Cardiac muscle cell (in vitro differentiated cells and primary cell): Measurements from ENCODE around the gene MYLK4. TPM values are rescaled to one million over a fixed set of nuclear protein-coding genes. Genes with fewer than 3 reads are reported as not detected.

Experiments
- DNase-seq, 2 donors: peaks; one replicate each; pipeline versions ENCODE4 v3.0.0 to v3.0.0-alpha.2; 2010 to 2017; ENCODE audit warnings: low read depth in 1 of 2, low spot score in 1 of 2
- H3K27ac ChIP-seq: fragments of 200-600 bp; sonication (generic); 2 replicates; pipeline ENCODE4 v1.5.1; 2016
- H3K27me3 ChIP-seq: fragments of 200-600 bp; sonication (generic); 2 replicates; pipeline ENCODE4 v1.6.0; 2016; ENCODE audit warnings: control low read depth
- H3K36me3 ChIP-seq: fragments of 200-600 bp; sonication (generic); 2 replicates; pipeline ENCODE4 v1.5.1; 2016; ENCODE audit warnings: control low read depth
- H3K4me1 ChIP-seq: fragments of 200-600 bp; sonication (generic); 2 replicates; pipeline ENCODE4 v1.8.1; 2017; ENCODE audit warnings: low read depth, mild to moderate bottlenecking, mixed run types
- H3K4me3 ChIP-seq: fragments of 200-600 bp; sonication (generic); 2 replicates; pipeline ENCODE4 v1.5.1; 2016; ENCODE audit warnings: mild to moderate bottlenecking
- H3K9me3 ChIP-seq: fragments of 200-600 bp; sonication (generic); 2 replicates; pipeline ENCODE4 v1.5.1; 2017; ENCODE audit warnings: low read depth, mild to moderate bottlenecking, control low read depth
- CTCF ChIP-seq: IDR thresholded peaks from 2 replicates; pipeline ENCODE4 v1.5.1; 2012; ENCODE audit warnings: low read depth, mild to moderate bottlenecking, low read length
- polyA plus RNA-seq: library from polyadenylated mRNA; unstranded; fragments of >200 nt; fragmentation: Nextera tagmentation; extraction: Ambion mirVana; gene quantifications from 2 replicates; pipeline ENCODE4 v1.2.1, GENCODE V29; 2016
- total RNA-seq: library from RNA; depleted of rRNA; stranded (reverse); fragments of >200 nt; gene quantifications from 2 replicates; pipeline ENCODE4 v1.2.3, GENCODE V29; 2016

The MYLK4 gene
- total and polyA plus RNA-seq, 2 experiments from 2014 or later = 0.23 to 0.69 TPM

DNA sequence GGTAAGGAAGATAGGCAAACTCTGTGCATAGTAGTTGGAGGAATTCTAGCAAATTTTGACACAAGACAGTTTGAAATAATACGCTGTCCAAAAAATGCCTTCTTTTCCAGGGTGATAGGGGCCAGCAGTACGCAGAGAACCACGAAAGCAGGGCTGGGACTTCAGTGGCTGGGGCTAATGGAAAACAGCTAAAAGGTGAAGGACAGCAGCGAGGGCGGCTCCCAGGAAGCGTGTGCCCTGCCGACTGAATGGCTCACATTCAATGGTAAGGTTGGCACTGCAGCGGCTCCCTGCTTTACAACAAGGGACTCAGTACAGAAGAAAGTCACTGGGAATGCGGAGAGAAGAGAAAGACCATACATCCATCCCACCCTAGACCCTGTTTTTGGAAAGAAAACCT, 131.1 kb downstream of the MYLK4 start:
- H3K4me3 ChIP-seq = no peak overlapping the region
- H3K9me3 ChIP-seq = no peaks in the 10 kb centered on the region
- no peak for TF ChIP-seq CTCF

GRCh38 chr6:2617729-2618128, 133.0 kb downstream of the MYLK4 start:
- no peaks in the 10 kb centered on the region for H3K36me3 ChIP-seq
- no peak overlapping the region for H3K4me3 ChIP-seq
- H3K27me3 ChIP-seq = no peaks in the 10 kb centered on the region
- H3K9me3 ChIP-seq = no peaks in the 10 kb centered on the region
- no peaks in the 10 kb centered on the region for H3K4me1 ChIP-seq
- TF ChIP-seq CTCF = no peak
- no peak for DNase-seq
- no peak overlapping the region for H3K27ac ChIP-seq

More for the DNA sequence above, 131.1 kb downstream of the MYLK4 start:
- Histone ChIP-seq H3K27ac (no peak overlapping the region), H3K27me3 (no peaks in the 10 kb centered on the region), H3K36me3 (no peaks in the 10 kb centered on the region), H3K4me1 (no peaks in the 10 kb centered on the region)
- no peak for DNase-seq

DNA sequence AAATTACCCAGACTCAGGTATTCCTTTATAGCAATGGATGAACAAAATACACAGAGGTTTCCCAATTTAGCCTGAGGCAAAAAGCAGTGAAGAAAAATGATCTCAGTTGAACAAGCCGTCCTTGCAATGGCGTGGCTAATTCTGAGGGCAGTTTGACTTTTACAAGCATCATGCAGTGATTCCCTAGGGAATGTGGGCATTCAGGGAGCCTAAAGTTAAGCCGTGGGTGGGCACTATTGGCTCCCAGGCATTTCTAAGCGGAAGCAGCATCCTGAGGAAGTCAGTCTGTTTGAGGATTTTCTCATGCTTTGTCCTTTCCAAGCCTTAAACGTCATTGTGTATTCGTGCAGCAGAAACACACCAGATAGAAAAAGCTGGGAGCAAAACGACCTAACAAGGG, 133.9 kb downstream of the MYLK4 start:
- no peaks in the 10 kb centered on the region for H3K4me1 ChIP-seq
- H3K9me3 ChIP-seq = no peaks in the 10 kb centered on the region
- no peak overlapping the region for H3K27ac ChIP-seq
- no peaks in the 10 kb centered on the region for H3K27me3 ChIP-seq
- no peaks in the 10 kb centered on the region for H3K36me3 ChIP-seq
- TF ChIP-seq CTCF = no peak
- no peak for DNase-seq
- no peak overlapping the region for H3K4me3 ChIP-seq

DNA sequence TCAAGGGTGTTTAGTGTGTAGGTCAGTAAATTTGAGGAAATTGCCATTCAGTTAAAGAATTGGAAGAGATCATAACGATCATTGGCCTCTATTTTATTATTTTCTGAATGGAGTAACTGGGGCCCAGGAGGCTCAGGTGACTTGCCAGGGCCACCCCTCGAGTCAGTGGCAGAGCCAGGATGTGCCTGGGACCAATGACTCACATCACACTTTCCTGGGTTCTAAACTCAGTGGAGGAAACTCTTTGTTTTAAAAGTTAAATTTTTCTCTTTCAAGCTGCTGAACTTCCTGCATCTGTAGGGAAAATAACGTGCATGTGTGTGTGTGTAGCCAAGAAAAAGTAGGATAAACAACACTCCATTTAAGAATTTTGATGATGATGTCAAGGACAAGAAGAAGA, 135.5 kb downstream of the MYLK4 start:
- H3K9me3 ChIP-seq = no peaks in the 10 kb centered on the region
- no peak overlapping the region for H3K4me3 ChIP-seq
- no peaks in the 10 kb centered on the region for H3K27me3 ChIP-seq
- no peak for DNase-seq
- TF ChIP-seq CTCF = no peak
- no peak overlapping the region for H3K27ac ChIP-seq
- H3K4me1 ChIP-seq = no peaks in the 10 kb centered on the region
- no peaks in the 10 kb centered on the region for H3K36me3 ChIP-seq

DNA sequence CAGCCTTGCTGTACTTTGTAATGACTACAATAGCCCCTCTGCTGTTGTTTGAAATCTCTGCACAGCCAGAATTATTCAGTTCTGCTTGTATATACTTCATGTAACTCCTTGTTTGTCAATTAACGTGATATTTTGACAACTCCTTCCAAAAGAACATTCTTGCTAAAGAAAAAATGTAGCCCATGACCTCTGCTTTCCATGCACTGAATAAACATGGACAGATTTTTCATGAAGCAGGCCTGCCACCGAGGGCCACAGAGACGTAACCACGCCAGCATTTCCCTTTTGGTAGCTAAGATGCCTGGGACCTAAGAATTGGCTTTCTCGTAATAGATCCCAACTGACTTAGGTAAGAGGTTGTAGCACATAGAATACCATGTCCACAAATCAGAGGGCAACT, 135.9 kb downstream of the MYLK4 start:
- Histone ChIP-seq H3K9me3 (no peaks in the 10 kb centered on the region), H3K36me3 (no peaks in the 10 kb centered on the region), H3K27me3 (no peaks in the 10 kb centered on the region), H3K4me1 (no peaks in the 10 kb centered on the region), H3K27ac (no peak overlapping the region), H3K4me3 (no peak overlapping the region)
- DNase-seq = no peak
- TF ChIP-seq CTCF = no peak

DNA sequence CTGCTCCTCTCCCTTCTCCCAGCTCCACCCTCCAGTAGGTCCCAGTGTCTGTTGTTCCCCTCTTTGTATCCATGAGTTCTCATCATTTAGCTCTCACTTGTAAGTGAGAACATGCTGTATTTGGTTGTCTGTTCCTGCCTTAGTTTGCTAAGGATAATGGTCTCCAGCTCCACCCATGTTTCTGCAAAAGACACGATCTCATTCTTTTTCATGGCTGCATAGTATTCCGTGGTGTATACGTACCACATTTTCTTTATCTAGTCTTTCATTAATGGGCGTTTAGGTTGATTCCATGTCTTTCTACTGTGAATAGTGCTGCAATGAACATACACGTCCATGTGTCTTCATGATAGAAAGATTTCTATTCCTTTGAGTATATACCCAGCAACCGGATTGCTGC, 136.6 kb downstream of the MYLK4 start:
- no peaks in the 10 kb centered on the region for H3K4me1 ChIP-seq
- H3K27ac ChIP-seq = no peak overlapping the region
- H3K9me3 ChIP-seq = no peaks in the 10 kb centered on the region
- no peak for DNase-seq
- H3K4me3 ChIP-seq = no peak overlapping the region
- H3K27me3 ChIP-seq = no peaks in the 10 kb centered on the region
- no peaks in the 10 kb centered on the region for H3K36me3 ChIP-seq
- no peak for TF ChIP-seq CTCF
